ENCODE measurements around the gene RAVER1. TPM values are rescaled to one million over a fixed set of nuclear protein-coding genes. Genes with fewer than 3 reads are reported as not detected.

RAVER1 gene
- total and polyA plus RNA-seq, 4 experiments from 2014 or later: 6.8 to 56.1 (median 37.2) TPM

GRCh38 chr19:10306327-10306726 lies 27.0 kb downstream of the RAVER1 start:
- Mint-ChIP-seq H3K27me3 (no peaks in the 10 kb centered on the region), H3K36me3 (peaks cover 0 to 4% of the 10 kb centered on the region in 2 donors), H3K27ac (no peak overlapping the region), H3K4me1 (no peaks in the 10 kb centered on the region), H3K9me3 (no peaks in the 10 kb centered on the region), H3K4me3 (no peak overlapping the region)
- Histone ChIP-seq H3K4me1 (ENCODE audit: insufficient read depth, low read length) (no peaks in the 10 kb centered on the region), H3K9me3 (ENCODE audit: control insufficient read depth in 1 of 2, low read length in 2 of 2) (no peaks in the 10 kb centered on the region), H3K27me3 (ENCODE audit: insufficient read depth, low read length) (no peaks in the 10 kb centered on the region), H3K36me3 (ENCODE audit: insufficient read depth, low read length) (no peaks in the 10 kb centered on the region), H3K4me3 (ENCODE audit: low read length in 2 of 2) (no peak overlapping the region), H3K27ac (ENCODE audit: low read depth, low read length) (no peak overlapping the region)
- no peak for DNase-seq
- intact Hi-C loops (cut with micrococcal nuclease): no loop called here
- ChIA-PET POLR2A (ENCODE audit: partially characterized antibody) (interaction anchor here (1.6 kb wide), 1 partner anchor 13 kb away, joined by 3 read pairs; no protein-coding TSS in a partner anchor), CTCF (ENCODE audit: partially characterized antibody) (interaction anchor here (1.0 to 1.3 kb wide), 3 partner anchors 8 to 79 kb away, joined by 3 read pairs; no protein-coding TSS in a partner anchor)

- Mint-ChIP-seq H3K4me1 (no peaks in the 10 kb centered on the region), H3K36me3 (peaks cover 0 to 4% of the 10 kb centered on the region in 2 donors), H3K9me3 (no peaks in the 10 kb centered on the region), H3K27ac (no peak overlapping the region), H3K27me3 (no peaks in the 10 kb centered on the region), H3K4me3 (no peak overlapping the region)
- no peaks in the 10 kb centered on the region for H3K27me3 ChIP-seq (ENCODE audit: insufficient read depth, low read length)
- H3K9me3 ChIP-seq (ENCODE audit: control insufficient read depth in 1 of 2, low read length in 2 of 2): no peaks in the 10 kb centered on the region
- H3K27ac ChIP-seq (ENCODE audit: low read depth, low read length): no peak overlapping the region
- no peak overlapping the region for H3K4me3 ChIP-seq (ENCODE audit: low read length in 2 of 2)
- H3K4me1 ChIP-seq (ENCODE audit: insufficient read depth, low read length): no peaks in the 10 kb centered on the region
- CTCF ChIA-PET (ENCODE audit: partially characterized antibody): interaction anchor here (1.3 kb wide), 1 partner anchor 80 kb away, joined by 3 read pairs; no protein-coding TSS in a partner anchor
- no peak for DNase-seq
- POLR2A ChIA-PET (ENCODE audit: partially characterized antibody): no interaction called here
- intact Hi-C loops (cut with micrococcal nuclease): no loop called here
- H3K36me3 ChIP-seq (ENCODE audit: insufficient read depth, low read length): no peaks in the 10 kb centered on the region
These were observed 28.1 kb downstream of the RAVER1 start for GRCh38 chr19:10305139-10305806.

GRCh38 chr19:10299545-10300458 lies 33.5 kb downstream of the RAVER1 start:
- H3K4me3 ChIP-seq (ENCODE audit: low read length in 2 of 2): no peak overlapping the region
- POLR2A ChIA-PET (ENCODE audit: partially characterized antibody): interaction anchor here (0.9 to 2.2 kb wide), 2 partner anchors 10 to 15 kb away, joined by 3 to 5 read pairs; partner anchors contain the start of gene ICAM5
- H3K36me3 ChIP-seq (ENCODE audit: insufficient read depth, low read length): no peaks in the 10 kb centered on the region
- H3K27me3 Mint-ChIP-seq: peaks cover 6 to 7% of the 10 kb centered on the region in 2 donors
- intact Hi-C loops (cut with micrococcal nuclease): no loop called here
- no peak overlapping the region for H3K27ac ChIP-seq (ENCODE audit: low read depth, low read length)
- peaks cover 14% of the 10 kb centered on the region for H3K4me1 ChIP-seq (ENCODE audit: insufficient read depth, low read length)
- H3K27ac Mint-ChIP-seq: no peak overlapping the region
- peak overlapping the region in 2 of 8 donors; percentile 5 to 57 for H3K4me3 Mint-ChIP-seq
- no peak for DNase-seq
- peaks cover under 1% of the 10 kb centered on the region for H3K27me3 ChIP-seq (ENCODE audit: insufficient read depth, low read length)
- H3K9me3 Mint-ChIP-seq: peaks cover 0 to 3% (median 0%) of the 10 kb centered on the region in 8 donors
- H3K9me3 ChIP-seq (ENCODE audit: control insufficient read depth in 1 of 2, low read length in 2 of 2): no peaks in the 10 kb centered on the region
- CTCF ChIA-PET (ENCODE audit: partially characterized antibody): interaction anchor here (0.7 to 1.4 kb wide), 2 partner anchors 29 to 89 kb away, joined by 4 to 5 read pairs; partner anchors contain the start of gene ICAM1
- H3K36me3 Mint-ChIP-seq: no peaks in the 10 kb centered on the region
- H3K4me1 Mint-ChIP-seq: peaks cover 5 to 12% (median 9%) of the 10 kb centered on the region in 4 donors

- Histone ChIP-seq H3K36me3 (ENCODE audit: insufficient read depth, low read length) (no peaks in the 10 kb centered on the region), H3K4me1 (ENCODE audit: insufficient read depth, low read length) (peaks cover 46% of the 10 kb centered on the region), H3K27me3 (ENCODE audit: insufficient read depth, low read length) (peaks cover 38% of the 10 kb centered on the region), H3K27ac (ENCODE audit: low read depth, low read length) (no peak overlapping the region), H3K4me3 (ENCODE audit: low read length in 2 of 2) (peak overlapping the region in 1 of 2 donors; percentile 55), H3K9me3 (ENCODE audit: control insufficient read depth in 1 of 2, low read length in 2 of 2) (no peaks in the 10 kb centered on the region)
- CTCF ChIA-PET (ENCODE audit: partially characterized antibody): interaction anchor here (0.8 to 1.6 kb wide), 3 partner anchors 11 to 93 kb away, joined by 3 to 6 read pairs (median 3); partner anchors contain the start of gene ICAM1
- Mint-ChIP-seq H3K36me3 (no peaks in the 10 kb centered on the region), H3K9me3 (peaks cover 0 to 11% (median 0%) of the 10 kb centered on the region in 8 donors), H3K27ac (peak overlapping the region in 6 of 7 donors; percentile 60 to 81 (median 80)), H3K27me3 (peaks cover 26 to 28% of the 10 kb centered on the region in 2 donors), H3K4me3 (peak overlapping the region; percentile 84 to 89 (median 86)), H3K4me1 (peaks cover 19 to 43% (median 32%) of the 10 kb centered on the region in 4 donors)
- POLR2A ChIA-PET (ENCODE audit: partially characterized antibody): interaction anchor here (0.6 to 2.2 kb wide), 5 partner anchors 9 to 84 kb away, joined by 3 to 10 read pairs (median 6); partner anchors contain the start of genes ICAM1, ICAM4, RAVER1 and TYK2
- intact Hi-C loops (cut with micrococcal nuclease): loop anchor here (1.0 kb wide), 1 partner anchor 27 kb away; no protein-coding TSS in a partner anchor
- DNase-seq: no peak
These were observed 37.3 kb downstream of the RAVER1 start for GRCh38 chr19:10295847-10296591.

- no peaks in the 10 kb centered on the region for H3K36me3 ChIP-seq (ENCODE audit: insufficient read depth, low read length)
- ChIA-PET CTCF (ENCODE audit: partially characterized antibody) (interaction anchor here (0.8 to 1.6 kb wide), 2 partner anchors 25 to 93 kb away, joined by 3 to 6 read pairs; partner anchors contain the start of gene ICAM1), POLR2A (ENCODE audit: partially characterized antibody) (interaction anchor here (0.6 to 2.2 kb wide), 5 partner anchors 9 to 85 kb away, joined by 3 to 10 read pairs (median 6); partner anchors contain the start of genes ICAM1, ICAM4, RAVER1 and TYK2)
- Mint-ChIP-seq H3K36me3 (no peaks in the 10 kb centered on the region), H3K27me3 (peaks cover 31 to 32% of the 10 kb centered on the region in 2 donors), H3K9me3 (peaks cover 0 to 11% (median 0%) of the 10 kb centered on the region in 8 donors), H3K4me1 (peaks cover 24 to 49% (median 37%) of the 10 kb centered on the region in 4 donors), H3K4me3 (peak overlapping the region; percentile 84 to 89 (median 86)), H3K27ac (peak overlapping the region in 6 of 7 donors; percentile 60 to 81 (median 80))
- intact Hi-C loops (cut with micrococcal nuclease): loop anchor here (1.0 kb wide), 1 partner anchor 26 kb away; no protein-coding TSS in a partner anchor
- peak; percentile 71 to 73 (median 73) for DNase-seq
- peak overlapping the region in 1 of 2 donors; percentile 55 for H3K4me3 ChIP-seq (ENCODE audit: low read length in 2 of 2)
- H3K4me1 ChIP-seq (ENCODE audit: insufficient read depth, low read length): peaks cover 52% of the 10 kb centered on the region
- H3K27me3 ChIP-seq (ENCODE audit: insufficient read depth, low read length): peaks cover 44% of the 10 kb centered on the region
- H3K9me3 ChIP-seq (ENCODE audit: control insufficient read depth in 1 of 2, low read length in 2 of 2): no peaks in the 10 kb centered on the region
- no peak overlapping the region for H3K27ac ChIP-seq (ENCODE audit: low read depth, low read length)
These were observed 38.0 kb downstream of the RAVER1 start for GRCh38 chr19:10295305-10295846.

- Mint-ChIP-seq H3K36me3 (no peaks in the 10 kb centered on the region), H3K27me3 (peaks cover 32 to 37% of the 10 kb centered on the region in 2 donors), H3K27ac (peak overlapping the region in 1 of 7 donors; percentile 68), H3K4me3 (peak overlapping the region in 6 of 8 donors; percentile 10 to 84 (median 44)), H3K4me1 (peaks cover 28 to 56% (median 43%) of the 10 kb centered on the region in 4 donors), H3K9me3 (peaks cover 0 to 11% (median 0%) of the 10 kb centered on the region in 8 donors)
- intact Hi-C loops (cut with micrococcal nuclease): no loop called here
- H3K27ac ChIP-seq (ENCODE audit: low read depth, low read length): no peak overlapping the region
- ChIA-PET POLR2A (ENCODE audit: partially characterized antibody) (interaction anchor here (9.3 kb wide), 1 partner anchor 24 kb away, joined by 111 read pairs; the partner anchor contains the start of gene ICAM1), CTCF (ENCODE audit: partially characterized antibody) (no interaction called here)
- DNase-seq: no peak
- peaks cover 51% of the 10 kb centered on the region for H3K27me3 ChIP-seq (ENCODE audit: insufficient read depth, low read length)
- H3K36me3 ChIP-seq (ENCODE audit: insufficient read depth, low read length): no peaks in the 10 kb centered on the region
- H3K4me3 ChIP-seq (ENCODE audit: low read length in 2 of 2): no peak overlapping the region
- H3K9me3 ChIP-seq (ENCODE audit: control insufficient read depth in 1 of 2, low read length in 2 of 2): no peaks in the 10 kb centered on the region
- peaks cover 63% of the 10 kb centered on the region for H3K4me1 ChIP-seq (ENCODE audit: insufficient read depth, low read length)
These were observed 39.0 kb downstream of the RAVER1 start for GRCh38 chr19:10294368-10294697.
